Activated CD4-positive, alpha-beta T cell treated with anti-CD3 and anti-CD28 coated beads, Interleukin-2, amount 50 U/mL, for 4 hours (primary cell): ENCODE measurements around the gene WDR87.

Experiments
- DNase-seq, 2 experiments: peaks; one replicate each; pipeline ENCODE4 v3.0.0-alpha.2; 2020

The WDR87 gene

DNA sequence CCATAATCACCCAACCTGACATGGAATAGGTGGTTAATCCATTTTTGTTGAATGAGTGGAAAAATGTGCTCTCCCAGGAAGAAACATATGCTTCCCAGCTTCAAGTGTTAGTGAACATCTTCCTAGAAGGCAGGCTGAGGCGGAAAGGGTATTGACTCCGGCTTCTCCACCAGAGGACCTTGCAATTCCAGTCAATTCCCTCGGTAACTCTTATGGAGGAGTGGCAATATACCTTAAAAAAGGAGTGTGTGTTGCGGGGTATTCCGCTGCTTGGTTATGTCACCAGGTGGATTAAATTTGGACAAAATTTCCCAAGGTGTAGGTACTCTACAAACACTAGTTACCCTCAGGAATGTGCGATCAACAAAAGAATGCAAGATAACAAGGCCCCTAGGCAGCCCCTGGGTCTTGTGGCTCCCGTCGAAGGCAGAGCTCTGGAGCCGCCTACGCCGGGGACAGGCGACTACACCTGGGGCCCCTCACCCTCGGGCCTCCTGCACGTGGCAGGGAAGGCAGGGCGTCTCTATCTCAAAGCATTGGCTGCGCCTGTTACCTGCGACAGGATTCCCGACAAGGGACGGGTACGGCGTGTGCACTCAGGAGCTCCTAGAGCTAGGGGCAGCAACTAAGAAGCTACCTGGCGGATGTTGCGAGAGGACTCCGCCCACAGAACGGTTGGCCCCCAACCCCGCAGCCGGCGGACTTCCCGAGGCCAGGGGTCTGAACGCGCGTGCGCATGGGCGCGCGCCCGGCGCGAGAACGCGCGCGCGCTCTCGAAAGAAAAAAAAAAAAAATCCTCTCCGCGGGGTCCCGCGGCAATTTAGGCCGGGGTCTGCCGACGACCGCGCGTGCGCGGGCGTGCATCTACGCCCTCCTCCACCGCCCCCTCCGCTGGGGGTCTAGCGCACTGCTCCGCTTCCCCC lies at the start of gene WDR87:
TSS of gene WDR87 (minus strand) at position 649 of the 923 bp plus-strand sequence. CDS start 8,355 bp downstream, outside the sequence.
- DNase-seq, result peak; percentile 21 to 30

DNA sequence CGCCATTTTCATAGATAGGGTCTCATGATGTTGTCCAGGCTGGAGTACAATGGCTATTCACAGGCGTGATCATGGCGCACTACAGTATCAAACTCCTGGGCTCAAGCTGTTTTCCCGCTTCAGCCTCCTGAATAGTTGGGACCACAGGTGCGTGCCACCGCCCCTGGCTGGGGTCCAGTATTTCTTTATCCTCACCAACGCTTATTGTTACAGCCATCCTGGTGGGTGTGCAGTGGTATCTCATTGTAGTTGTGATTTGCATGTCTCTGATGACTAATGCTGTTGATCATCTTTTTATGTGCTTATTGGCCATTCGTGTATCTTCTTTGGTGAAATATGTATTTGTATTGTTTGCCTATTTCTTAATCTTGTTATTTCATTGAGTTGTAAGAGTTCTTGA lies 49.6 kb upstream of the WDR87 start:
- DNase-seq, result no peak

DNA sequence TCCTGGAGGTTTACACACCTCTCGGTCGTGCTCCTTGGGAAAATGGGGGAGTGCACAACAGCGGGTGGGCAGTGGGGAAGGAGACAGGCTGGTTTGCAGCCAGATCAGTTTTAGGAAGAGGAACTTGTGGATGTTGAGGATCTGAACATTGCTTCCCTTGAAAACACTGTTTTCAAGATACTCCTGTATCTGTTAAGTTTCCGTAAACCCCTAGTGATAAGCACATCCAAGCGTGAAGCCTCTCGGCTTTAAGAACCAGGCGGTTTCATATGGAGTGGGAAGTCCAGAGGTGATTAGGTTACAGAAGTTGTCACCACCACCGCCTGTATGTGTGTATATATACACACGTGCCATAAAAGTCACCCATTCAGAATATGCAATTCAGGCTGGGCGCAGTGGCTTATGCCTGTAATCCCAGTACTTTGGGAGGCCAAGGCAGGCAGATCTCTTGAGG lies 48.1 kb upstream of the WDR87 start:
- DNase-seq, result no peak

DNA sequence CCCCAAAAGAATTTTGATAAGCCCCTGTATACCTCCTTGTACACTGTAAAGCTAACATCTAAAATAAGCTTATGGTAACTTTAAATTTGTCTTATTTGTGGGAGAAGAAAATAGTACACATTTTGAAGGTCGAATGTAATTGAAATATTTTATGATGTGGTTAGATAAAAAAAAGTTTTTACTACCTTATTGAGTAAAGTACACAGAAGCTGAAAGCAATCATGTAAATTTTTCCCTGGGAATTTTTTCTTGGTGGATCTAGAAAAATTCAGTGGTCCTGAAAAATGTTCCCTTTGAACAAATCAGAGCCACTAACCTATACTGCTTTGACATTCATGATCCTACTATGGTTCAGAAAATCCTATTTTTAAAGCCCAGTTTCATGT lies 47.5 kb upstream of the WDR87 start:
- no peak for DNase-seq

DNA sequence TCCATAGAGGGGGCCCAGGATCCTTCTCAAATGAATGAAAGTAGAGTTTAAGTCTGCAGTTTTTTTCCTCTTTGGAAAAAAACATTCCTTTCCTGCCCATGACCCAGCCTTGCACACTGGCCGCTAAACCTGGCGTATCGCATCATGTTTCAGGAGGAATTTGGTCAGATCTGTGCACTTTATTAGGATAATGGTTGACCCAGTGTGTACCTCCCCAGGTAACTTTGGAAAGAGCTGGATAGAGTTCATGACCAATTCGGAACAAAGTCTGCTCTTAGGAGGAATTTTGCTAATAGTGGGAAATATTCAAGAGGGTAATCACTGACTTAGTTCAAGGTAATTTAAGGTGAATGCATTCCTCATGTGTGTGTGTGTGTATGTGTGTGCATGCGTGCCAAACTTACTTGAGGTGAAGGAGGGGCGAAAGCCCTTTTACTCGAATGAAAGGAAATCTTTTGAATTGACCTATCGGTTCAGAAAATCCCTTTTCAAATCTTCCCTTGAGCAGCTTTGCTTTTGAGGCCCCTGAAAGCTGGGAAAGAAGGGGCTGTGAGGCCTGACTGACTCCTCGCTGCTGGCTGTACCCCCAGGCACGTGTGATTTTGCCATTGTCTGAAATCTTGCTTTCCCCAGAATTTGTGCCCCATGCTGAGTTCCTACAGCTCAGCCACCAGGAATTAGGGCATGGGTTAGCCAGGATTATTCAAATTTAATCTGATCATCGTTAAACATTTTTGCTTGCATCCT lies 47.0 kb upstream of the WDR87 start:
- DNase-seq, result no peak

DNA sequence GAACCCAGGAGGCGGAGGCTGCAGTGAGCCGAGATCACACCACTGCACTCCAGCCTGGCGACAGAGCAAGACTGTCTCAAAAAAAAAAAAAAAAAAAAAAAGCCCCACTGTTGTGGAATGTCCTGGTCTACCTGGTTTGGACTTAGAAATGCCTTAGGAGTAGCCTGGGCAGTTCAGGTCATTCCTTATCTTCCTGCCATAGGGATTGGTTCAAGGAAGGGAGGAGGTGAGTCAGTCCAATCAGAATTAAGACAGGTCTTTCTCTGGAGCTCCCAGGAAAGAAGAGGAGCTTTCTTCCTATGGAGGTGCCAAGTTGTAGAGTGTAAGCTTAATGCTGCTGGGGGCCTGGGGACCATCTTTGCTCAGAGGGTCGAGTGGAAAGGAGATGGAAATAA lies 45.4 kb upstream of the WDR87 start:
- DNase-seq, result no peak

DNA sequence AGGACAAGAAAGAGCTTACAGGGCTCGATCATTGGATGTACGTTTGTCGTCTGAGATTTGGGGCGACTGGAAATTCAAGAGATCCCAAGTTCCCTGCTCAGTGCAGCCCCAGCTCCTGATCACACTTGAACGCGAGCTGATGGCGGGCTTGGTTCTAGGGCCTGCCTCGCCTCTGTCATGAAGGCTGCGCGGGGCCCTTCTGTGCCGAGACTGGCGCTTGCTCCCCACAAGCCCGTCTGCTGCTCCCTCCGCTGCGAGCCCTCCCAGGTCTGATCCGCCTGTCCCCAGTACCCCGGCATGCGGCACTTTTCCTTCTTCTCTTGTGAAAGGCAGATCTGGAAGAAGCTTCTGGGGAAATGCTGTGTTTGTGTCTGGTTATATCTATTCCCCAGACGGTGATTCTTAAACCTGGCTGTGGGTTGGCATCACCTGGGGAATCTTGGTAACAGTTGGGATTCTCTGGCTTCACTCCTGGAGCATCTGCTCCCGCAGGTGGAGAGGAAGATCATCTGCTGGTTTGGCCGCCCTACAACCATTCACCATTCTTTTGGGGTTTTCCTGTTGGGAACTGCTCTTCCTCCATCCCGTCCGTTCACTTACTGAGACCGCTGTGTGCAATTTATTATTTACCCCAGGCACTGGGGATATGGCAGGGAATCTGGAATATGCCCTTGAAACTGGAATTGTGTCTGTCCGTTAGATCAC lies 44.2 kb upstream of the WDR87 start:
- DNase-seq, result no peak

DNA sequence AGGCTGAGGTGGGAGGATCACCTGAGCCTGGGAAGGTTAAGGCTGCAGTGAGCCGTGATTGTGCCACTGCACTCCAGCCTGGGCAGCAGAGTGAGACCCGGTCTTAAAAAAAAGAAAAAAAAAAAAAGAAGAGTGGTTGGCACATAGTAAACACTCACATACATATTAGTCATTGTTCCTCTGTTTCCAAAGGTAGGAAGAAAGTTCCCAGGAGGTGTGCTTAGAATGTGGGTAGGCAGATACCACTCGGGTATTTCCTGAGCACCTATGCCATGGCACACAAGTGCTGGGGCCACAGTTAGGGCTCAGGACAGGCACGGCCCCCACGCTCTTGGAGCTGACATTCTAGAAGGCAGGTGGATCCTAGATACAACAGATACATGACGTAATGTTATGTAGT lies 42.0 kb upstream of the WDR87 start:
- DNase-seq, result no peak

DNA sequence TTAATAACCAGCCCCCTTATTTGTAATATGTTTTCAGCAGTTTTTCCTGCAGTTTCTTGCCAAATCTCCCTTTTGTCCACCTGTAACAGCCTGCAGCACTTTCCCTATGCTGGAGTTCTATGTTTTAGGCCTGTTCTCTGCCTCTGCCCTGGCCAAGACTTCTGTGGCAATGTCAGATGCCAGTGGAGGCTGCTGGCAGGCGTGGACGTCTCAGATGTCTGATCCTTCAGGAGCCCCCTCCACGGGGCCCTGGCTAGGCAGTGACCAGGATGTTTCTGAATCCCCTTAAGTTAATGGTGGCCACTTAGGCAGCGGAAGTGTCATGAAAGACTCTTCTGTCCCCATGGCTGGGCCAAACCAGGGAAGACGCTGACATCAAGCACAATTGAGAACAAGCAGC lies 41.4 kb upstream of the WDR87 start:
- no peak for DNase-seq

DNA sequence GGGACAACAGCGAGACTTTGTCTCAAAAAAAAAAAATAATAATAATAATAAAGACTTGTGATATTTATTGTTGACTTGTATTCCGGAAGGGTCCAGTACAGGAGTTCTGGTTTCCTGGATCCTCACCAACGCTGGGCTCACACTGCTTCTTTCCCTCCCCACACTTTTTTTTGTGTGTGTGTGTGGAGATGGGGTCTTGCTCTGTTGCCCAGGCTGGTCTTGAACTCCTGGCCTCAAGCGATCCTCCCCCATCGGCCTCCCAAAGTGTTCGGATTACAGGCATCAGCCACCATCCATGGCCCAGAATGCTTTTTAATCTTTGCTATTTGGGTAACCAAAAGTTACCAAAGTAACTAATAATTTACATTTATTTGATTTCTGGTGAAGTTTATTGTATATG lies 39.7 kb upstream of the WDR87 start:
- no peak for DNase-seq

DNA sequence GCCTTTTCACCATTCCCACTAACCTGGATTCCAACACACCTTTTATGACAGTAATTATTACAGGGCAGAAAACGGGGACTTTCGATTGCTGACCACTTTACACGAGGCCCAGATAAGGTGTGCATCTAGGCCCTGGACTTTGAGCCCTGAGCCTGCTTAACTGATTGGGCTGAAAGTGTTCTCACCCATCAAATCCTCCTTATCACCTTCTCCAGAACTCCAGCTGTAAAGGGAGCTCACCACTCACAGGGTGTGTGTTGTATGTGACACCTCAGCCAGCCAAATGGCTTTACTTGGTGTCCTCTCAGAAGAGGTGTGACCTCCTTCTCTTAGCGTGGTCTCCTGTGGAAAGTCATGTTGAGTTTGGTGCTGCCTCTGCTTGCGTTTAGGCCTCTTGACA lies 37.1 kb upstream of the WDR87 start:
- no peak for DNase-seq

DNA sequence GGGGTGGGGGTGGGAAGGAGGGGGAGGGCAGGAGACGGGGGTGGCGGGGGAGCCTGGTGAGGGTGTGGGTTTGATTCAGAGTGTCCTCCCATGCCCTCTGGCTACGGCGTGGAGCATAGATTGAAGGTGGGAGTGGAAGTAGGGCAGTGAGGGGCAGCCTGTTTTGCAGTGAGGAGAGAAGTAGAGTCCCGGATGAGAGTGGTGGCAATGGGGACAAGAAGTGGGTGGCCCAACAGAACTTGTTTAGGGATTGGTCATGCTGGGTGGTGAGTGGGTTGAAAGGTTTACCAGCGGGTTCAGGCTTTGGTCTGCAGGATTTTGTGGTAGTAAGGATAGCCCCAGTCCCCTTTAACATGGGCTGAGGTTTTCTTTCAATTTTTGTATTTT lies 36.1 kb upstream of the WDR87 start:
- DNase-seq, result no peak

DNA sequence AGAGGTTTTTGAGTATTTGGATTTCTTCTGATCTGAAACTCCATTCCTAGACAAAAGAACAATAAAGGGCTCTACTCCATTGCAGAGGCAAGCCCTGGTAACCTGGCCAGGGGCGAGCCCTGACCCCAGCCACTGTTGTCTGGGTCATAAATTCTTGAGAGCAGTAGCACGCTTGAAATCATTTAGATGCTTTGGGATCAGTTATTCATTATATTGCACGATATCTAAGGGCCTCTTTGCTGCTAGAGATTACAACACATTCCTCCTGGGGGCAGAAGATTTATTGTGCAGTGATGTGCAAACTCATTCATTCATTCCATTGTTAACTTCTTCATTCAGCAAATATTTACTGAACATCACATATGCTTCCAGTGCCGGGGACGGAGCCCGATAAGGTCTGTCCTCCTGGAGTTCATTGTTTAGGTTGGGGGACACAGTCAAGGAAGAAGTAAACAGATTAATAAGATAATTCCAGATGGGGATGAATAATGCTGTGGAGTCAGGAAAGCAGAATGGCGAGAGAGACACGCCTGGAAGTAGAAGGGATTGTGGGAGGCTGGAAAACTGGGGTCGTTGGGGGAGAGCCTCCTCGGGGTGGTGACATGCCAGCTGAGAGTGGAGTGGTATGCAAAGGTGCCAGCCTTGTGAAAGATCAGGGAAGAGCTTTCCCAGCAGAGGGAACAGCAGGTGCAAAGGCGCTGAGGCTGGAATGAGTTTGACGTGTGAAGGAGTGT lies 35.6 kb upstream of the WDR87 start:
- DNase-seq, result no peak

DNA sequence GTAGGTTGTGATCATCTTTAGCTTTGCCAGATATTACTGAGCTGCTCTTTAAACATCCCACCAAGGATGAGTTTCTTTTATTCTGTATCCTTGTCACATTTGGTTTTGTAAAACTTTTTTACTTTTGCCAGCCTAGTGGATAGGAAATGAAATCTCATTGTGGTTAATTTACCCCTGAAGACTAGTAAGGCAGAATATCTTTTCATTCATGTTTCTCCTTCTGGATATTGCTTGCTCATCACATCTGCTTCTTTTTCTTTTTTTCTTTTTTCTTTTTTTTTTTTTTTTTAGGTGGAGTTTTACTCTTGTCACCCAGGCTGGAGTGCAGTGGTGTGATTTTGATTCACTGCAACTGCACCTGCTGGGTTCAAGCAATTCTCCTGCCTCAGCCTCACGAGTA lies 32.0 kb upstream of the WDR87 start:
- no peak for DNase-seq

DNA sequence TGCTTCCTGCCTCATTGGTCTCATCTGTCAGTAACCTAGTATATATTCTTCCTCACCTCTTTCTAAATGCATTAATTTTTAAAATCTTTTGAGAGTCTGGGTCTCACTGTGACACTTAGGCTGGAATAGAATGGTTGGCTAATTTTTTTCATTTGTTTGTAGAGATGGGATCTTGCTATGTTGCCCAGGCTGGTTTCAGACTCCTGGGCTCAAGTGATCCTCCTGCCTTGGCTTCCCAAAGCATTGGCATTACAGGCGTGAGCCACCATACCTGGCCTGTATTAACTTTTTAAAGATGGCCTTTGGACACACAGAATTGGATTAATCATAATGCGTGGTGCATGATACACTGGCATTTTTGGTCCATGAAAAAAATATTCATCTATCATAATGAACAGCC lies 30.5 kb upstream of the WDR87 start:
- DNase-seq, result no peak

DNA sequence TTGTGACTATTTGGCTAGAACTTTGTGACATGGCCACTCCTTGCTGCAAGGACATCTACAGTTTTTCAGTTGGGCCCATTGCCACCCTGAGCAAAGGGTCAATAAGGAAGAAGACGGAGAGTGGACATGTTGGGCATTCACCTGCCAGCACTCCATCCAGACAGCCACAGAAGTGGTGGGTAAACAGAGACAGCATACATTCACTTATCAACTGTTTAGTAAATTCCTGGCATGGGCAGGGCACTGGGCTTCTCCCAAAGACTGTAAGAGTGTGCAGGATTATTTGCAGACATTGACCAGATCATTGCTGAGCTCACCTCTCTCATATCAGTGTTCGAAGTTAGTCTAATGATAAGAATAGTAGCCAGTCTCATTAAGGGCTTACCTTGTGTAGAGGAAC lies 29.8 kb upstream of the WDR87 start:
- DNase-seq, result no peak

DNA sequence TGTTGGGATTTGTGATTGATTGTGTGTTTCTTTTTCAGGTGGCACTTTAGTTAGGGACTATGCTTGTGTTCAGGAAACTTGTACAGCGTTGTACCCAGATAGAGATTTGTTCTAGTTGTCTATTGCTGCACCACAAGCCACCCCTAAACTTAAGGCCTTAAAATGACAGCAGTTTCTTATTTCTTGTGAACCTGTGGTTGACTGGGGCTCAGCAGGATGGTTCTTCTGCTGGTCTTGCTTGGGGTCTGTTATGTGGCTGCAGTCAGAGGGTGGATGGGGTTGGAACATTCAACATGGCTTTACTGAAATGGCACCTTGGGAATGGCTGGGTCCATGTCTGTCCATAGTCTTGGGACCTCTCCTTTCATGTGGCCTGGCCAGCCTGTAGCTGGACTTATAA lies 28.9 kb upstream of the WDR87 start:
- DNase-seq, result no peak

DNA sequence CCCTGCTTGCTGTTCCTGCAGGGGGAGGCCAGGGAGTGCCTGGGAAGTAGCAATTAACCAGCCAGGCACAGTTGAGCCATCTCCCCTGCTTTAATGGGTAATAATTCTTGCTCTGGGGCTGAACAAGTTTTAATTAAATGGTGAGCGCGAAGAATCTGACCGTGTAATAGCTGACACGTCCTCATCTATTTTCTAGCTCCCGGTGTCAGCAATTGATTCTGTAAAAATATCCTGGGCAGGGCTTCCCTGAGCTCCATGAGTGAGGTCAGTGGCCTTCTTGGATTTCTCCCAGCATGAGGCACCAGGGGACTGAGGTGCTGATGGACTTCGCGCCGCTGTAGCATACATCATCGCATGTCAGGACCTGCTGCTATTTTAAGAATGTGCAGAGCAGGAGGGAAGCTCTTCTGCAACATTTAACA lies 27.6 kb upstream of the WDR87 start:
- DNase-seq, result no peak

DNA sequence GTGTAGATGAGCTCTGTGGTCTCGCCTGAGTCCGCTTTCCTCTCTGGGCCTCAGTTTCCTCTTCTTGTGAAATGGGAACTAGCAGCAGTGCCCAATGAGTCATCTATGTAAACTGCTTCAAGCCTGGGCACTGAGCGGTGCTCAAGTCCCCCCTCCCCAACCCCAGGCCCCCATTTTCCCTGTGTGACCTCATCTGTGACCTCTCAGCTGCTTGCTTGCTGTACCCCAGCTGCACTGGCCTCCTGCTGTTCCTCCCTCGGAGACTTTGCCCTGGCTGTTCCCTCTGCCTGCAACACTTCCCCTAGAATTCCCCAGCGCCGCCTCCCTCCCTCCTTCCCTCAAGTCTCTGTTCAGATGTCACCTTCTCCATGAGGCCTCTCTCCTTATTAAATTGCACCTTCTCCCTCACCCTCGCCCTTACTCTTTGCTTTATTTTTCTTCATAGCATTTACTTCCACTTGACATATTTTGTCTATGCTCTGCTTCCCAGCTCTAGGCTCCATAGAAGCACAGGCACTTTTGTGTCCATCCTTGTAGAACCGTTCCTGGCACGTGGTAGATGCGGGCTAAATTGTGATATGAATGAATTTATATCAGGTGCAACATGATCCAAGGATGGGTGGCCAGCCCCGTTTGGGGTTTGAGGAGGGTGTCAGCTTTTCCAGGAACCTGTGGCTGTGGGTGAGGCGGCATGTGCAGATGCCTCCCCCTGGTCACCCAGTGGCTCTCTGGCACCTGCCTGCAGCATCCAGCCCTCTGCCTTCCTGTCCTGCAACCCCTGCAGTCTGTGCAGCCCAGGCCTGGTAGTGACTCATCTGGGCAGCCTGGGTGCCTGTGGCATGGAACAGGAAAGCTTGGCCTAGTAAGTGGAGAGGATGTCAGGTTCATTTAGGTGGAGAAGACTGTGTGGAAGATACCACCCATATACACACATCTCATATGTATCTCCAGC lies 26.9 kb upstream of the WDR87 start:
- DNase-seq, result no peak

DNA sequence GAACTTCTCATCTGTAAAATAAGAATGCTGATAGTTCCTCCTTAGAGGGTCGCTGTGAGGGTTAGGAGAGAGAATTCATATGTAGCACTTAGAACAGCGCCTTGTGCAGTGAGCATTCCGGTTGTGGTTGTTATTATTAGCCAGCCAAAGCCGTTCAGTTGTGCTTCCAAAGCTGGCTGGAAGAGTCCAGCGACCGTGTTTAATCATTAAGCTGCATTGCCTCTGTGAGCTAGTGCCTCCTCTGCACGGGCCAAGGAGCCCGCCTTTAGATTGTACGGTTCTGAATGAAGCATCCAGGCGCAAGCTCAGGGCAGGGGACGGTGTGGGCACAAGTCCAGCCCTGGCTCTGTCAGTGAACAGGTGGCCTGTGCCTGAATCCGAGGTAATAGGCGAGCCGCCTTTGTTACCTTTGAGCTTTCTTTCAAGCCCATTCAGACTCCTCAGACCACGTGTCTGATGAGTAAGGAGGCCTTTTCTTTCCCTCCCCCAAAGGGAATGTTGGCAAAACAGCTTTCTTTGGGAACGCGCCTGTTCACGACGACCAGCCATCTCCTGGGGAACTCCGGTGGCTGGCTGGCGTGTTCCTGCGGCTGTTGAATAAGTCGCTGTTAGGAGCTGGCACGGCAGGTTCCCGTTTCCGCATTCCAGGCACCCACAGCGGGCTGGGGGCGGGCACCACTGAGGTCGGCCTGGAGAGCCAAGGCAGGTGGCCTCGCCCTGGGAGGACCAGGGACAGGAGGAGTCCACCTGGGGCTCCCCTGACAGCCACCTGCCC lies 25.7 kb upstream of the WDR87 start:
- no peak for DNase-seq

DNA sequence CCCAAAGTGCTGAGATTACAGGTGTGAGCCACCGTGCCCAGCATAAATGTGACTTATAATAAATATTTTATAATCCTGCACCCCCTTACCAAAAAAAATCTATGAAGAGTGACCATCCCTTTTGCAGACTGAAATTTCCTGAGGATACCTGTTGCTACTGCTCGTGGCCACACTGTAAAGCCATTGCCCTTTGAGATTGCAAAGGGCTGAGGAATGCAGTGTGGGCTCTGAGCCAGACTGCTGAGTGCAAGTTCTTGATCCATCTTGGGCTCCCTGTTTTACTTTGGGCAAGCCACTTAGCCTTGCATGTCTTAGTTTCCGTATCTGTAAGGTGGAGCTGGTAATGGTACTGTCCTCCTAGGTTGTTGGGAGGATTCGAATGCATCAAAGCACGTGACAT lies 24.0 kb upstream of the WDR87 start:
- DNase-seq, result no peak
